A673 (cell line): ENCODE data around the gene RLF. TPM values are rescaled to one million over a fixed set of nuclear protein-coding genes. Genes with fewer than 3 reads are reported as not detected.

Experiments
- BruUV-seq: library from RNA; stranded (reverse); fragments of 400-500 nt; replicated peaks from 2 replicates; lab custom pipeline; 2021; lab: Mats Ljungman, UMichigan
- CTCF ChIA-PET: fragments of 300-600 bp; sonication (Branson Sonifier 250); formaldehyde crosslinking; loops from one replicate; lab custom pipeline; 2022; ENCODE audit warnings: antibody characterized with exemption; lab: Charles Lee
- POLR2A ChIA-PET: fragments of 300-600 bp; sonication (Branson Sonifier 250); formaldehyde crosslinking; loops from one replicate; lab custom pipeline; 2022; ENCODE audit warnings: antibody characterized with exemption; ENCODE audit not compliant: low non-redundant PET; lab: Charles Lee
- DNase-seq: peaks from one replicate; pipeline ENCODE4 v3.0.0-alpha.2; 2015; ENCODE audit warnings: low spot score
- H3K27ac ChIP-seq: fragments of 200-600 bp; sonication (generic); 2 replicates; pipeline ENCODE4 v1.5.1; 2016; ENCODE audit warnings: mixed run types, low read depth, mild to moderate bottlenecking, mixed read lengths, antibody characterized with exemption, low read length; ENCODE audit not compliant: poor library complexity, severe bottlenecking
- H3K27me3 ChIP-seq: fragments of 200-600 bp; sonication (generic); replicated peaks from 2 replicates; pipeline ENCODE4 v1.6.1; 2017; ENCODE audit warnings: mixed run types, low read depth, mild to moderate bottlenecking, mixed read lengths, antibody characterized with exemption, low read length; ENCODE audit not compliant: insufficient read depth, poor library complexity
- H3K36me3 ChIP-seq: fragments of 200-600 bp; sonication (generic); 2 replicates; pipeline ENCODE4 v1.6.1; 2016; ENCODE audit warnings: mixed run types, mild to moderate bottlenecking, mixed read lengths, antibody characterized with exemption, low read length; ENCODE audit not compliant: insufficient read depth, poor library complexity, severe bottlenecking
- H3K4me1 ChIP-seq: fragments of 200-600 bp; sonication (generic); 2 replicates; pipeline ENCODE4 v1.6.1; 2017; ENCODE audit warnings: mixed run types, mild to moderate bottlenecking, mixed read lengths, antibody characterized with exemption, low read length; ENCODE audit not compliant: insufficient read depth, poor library complexity, severe bottlenecking
- H3K4me3 ChIP-seq: fragments of 200-600 bp; sonication (generic); 2 replicates; pipeline ENCODE4 v1.5.1; 2016; ENCODE audit warnings: low read depth, mixed run types, mild to moderate bottlenecking, mixed read lengths, low read length; ENCODE audit not compliant: poor library complexity, severe bottlenecking
- H3K9me3 ChIP-seq: fragments of 200-600 bp; sonication (generic); 2 replicates; pipeline ENCODE4 v1.6.1; 2016; ENCODE audit warnings: mixed run types, low read depth, mild to moderate bottlenecking, mixed read lengths, antibody characterized with exemption, low read length; ENCODE audit not compliant: poor library complexity, severe bottlenecking
- CTCF ChIP-seq: fragments of 300-800, 200-600 bp; sonication (generic); conservative IDR thresholded peaks from 2 replicates; pipeline ENCODE4 v1.5.1; 2017; ENCODE audit warnings: low read depth, mild to moderate bottlenecking, antibody characterized with exemption, low read length, moderate library complexity, mixed read lengths
- EZH2 ChIP-seq: fragments of 200-600 bp; sonication (generic); IDR thresholded peaks from 2 replicates; pipeline ENCODE4 v1.6.1; 2017; ENCODE audit warnings: borderline replicate concordance, low read depth, mild to moderate bottlenecking, mixed read lengths, antibody characterized with exemption, low read length; ENCODE audit not compliant: poor library complexity, severe bottlenecking
- intact Hi-C: fragments of 100-400 bp; cut with micrococcal nuclease; formaldehyde crosslinking; loops from one replicate; pipeline ENCODE4 v1.10.0; 2022; ENCODE audit not compliant: unreplicated experiment
- total RNA-seq: library from RNA; stranded (reverse); gene quantifications from 2 replicates; pipeline ENCODE4 v1.2.3, GENCODE V29; 2021

RLF gene
- total RNA-seq, 1 experiment from 2014 or later, result 18.1 TPM

- BruUV-seq, result TSS peak; percentile 89
- no peaks in the 10 kb centered on the region for H3K27me3 ChIP-seq
- ChIA-PET POLR2A (no interaction called here), CTCF (interaction anchor here (1.0 to 1.3 kb wide), 2 partner anchors 58 to 81 kb away, joined by 3 to 4 read pairs; no protein-coding TSS in a partner anchor)
- no peak for DNase-seq
- H3K27ac ChIP-seq, result peak overlapping the region; percentile 97
- TF ChIP-seq CTCF (no peak), EZH2 (no peak)
- H3K9me3 ChIP-seq, result no peaks in the 10 kb centered on the region
- peaks cover 7% of the 10 kb centered on the region for H3K4me1 ChIP-seq
- peaks cover 19% of the 10 kb centered on the region for H3K36me3 ChIP-seq
- H3K4me3 ChIP-seq, result peak overlapping the region; percentile 83
- intact Hi-C loops, result loop anchor here (10.0 kb wide), 1 partner anchor 148 kb away; no protein-coding TSS in a partner anchor
Observed at GRCh38 chr1:40257313-40257687, 96.1 kb downstream of the RLF start.

- Histone ChIP-seq H3K9me3 (no peaks in the 10 kb centered on the region), H3K4me3 (peak within 1 kb of the TSS; percentile 83)
- POLR2A ChIA-PET, result no interaction called here
Observed at GRCh38 chr1:40257688-40258444, 96.7 kb downstream of the RLF start, which contains the start of gene ZMPSTE24. ZMPSTE24 (plus strand) TSS chr1:40258236; CDS start chr1:40258272, 36 bp downstream.

GRCh38 chr1:40258445-40258769, 97.2 kb downstream of the RLF start:
- CTCF ChIA-PET, result interaction anchor here (1.0 to 1.3 kb wide), 2 partner anchors 57 to 80 kb away, joined by 3 to 4 read pairs; no protein-coding TSS in a partner anchor
- POLR2A ChIA-PET, result no interaction called here
- H3K27ac ChIP-seq, result peak overlapping the region; percentile 56
- H3K27me3 ChIP-seq, result no peaks in the 10 kb centered on the region
- peak; percentile 26 for DNase-seq
- H3K4me3 ChIP-seq, result peak overlapping the region; percentile 83
- peaks cover 7% of the 10 kb centered on the region for H3K4me1 ChIP-seq
- peaks cover 31% of the 10 kb centered on the region for H3K36me3 ChIP-seq
- intact Hi-C loops, result loop anchor here (10.0 kb wide), 1 partner anchor 146 kb away; no protein-coding TSS in a partner anchor
- TF ChIP-seq CTCF, result no peak
- no peak for TF ChIP-seq EZH2
- TSS peak; percentile 64 for BruUV-seq
- H3K9me3 ChIP-seq, result no peaks in the 10 kb centered on the region

More at GRCh38 chr1:40257688-40258444, 96.7 kb downstream of the RLF start, which contains the start of gene ZMPSTE24:
- TF ChIP-seq CTCF (no peak), EZH2 (no peak)
- Histone ChIP-seq H3K27ac (peak within 1 kb of the TSS; percentile 97), H3K4me1 (peaks cover 7% of the 10 kb centered on the region), H3K27me3 (no peaks in the 10 kb centered on the region), H3K36me3 (peaks cover 25% of the 10 kb centered on the region)
- CTCF ChIA-PET, result interaction anchor here (1.0 to 1.3 kb wide), 2 partner anchors 58 to 81 kb away, joined by 3 to 4 read pairs; no protein-coding TSS in a partner anchor
- no TSS peak for BruUV-seq
- intact Hi-C loops, result loop anchor here (10.0 kb wide), 1 partner anchor 147 kb away; no protein-coding TSS in a partner anchor
- peak; percentile 99 for DNase-seq
